IPS-15b (cell line): ENCODE data around the gene GNRH2.
"Not testable (repeated sequence)": the region's sequence is repeated elsewhere in the genome, so short reads cannot be mapped to it uniquely, and the experiment has no call there.

Experiments
- H3K27me3 ChIP-seq: one replicate; pipeline ENCODE4 v1.6.1; 2013; ENCODE audit warnings: low read length; ENCODE audit not compliant: control insufficient read depth, insufficient read depth
- H3K36me3 ChIP-seq: one replicate; pipeline ENCODE4 v1.6.1; 2013; ENCODE audit warnings: low read length; ENCODE audit not compliant: control insufficient read depth, insufficient read depth
- H3K4me1 ChIP-seq: one replicate; pipeline ENCODE4 v1.6.1; 2013; ENCODE audit warnings: mild to moderate bottlenecking, low read length; ENCODE audit not compliant: control insufficient read depth, insufficient read depth
- H3K4me3 ChIP-seq: one replicate; pipeline ENCODE4 v1.5.1; 2013; ENCODE audit warnings: low read depth, low read length
- H3K9ac ChIP-seq: one replicate; pipeline ENCODE4 v1.6.1; 2013; ENCODE audit warnings: low read depth, mild to moderate bottlenecking, low read length
- H3K9me3 ChIP-seq: one replicate; pipeline ENCODE4 v1.6.1; 2013; ENCODE audit warnings: mild to moderate bottlenecking, low read length; ENCODE audit not compliant: control insufficient read depth, insufficient read depth

GNRH2 gene

DNA sequence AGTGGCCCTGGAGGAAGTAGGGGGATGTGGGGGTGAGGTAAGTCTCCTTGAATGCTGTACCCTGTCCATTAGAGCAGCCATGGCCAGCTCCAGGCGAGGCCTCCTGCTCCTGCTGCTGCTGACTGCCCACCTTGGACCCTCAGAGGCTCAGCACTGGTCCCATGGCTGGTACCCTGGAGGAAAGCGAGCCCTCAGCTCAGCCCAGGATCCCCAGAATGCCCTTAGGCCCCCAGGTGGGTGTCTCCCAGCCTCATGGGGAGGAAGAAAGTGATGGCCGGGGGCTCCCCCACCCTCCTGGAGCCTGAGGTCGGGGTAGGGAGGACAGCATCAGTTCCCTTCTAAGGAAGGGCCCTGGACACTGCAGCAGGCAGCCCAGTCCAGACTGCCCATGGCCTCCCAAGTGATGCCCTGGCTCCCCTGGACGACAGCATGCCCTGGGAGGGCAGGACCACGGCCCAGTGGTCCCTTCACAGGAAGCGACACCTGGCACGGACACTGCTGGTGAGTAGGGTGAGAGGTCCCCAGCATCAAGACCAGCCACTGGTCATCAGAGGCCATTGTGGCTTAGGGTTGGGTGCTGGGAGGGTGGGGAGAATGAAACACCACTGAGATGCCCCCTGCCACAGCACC, 1.0 kb downstream of the GNRH2 start:
- Histone ChIP-seq H3K9me3 (no peaks in the 10 kb centered on the region), H3K4me3 (peak overlapping the region; percentile 84), H3K4me1 (peaks cover 10% of the 10 kb centered on the region), H3K36me3 (peaks cover 20% of the 10 kb centered on the region), H3K9ac (no peak overlapping the region), H3K27me3 (peaks cover 2% of the 10 kb centered on the region)

GRCh38 chr20:3045042-3045815, 1.8 kb downstream of the GNRH2 start:
- Histone ChIP-seq H3K9ac (peak overlapping the region; percentile 70), H3K36me3 (peaks cover 25% of the 10 kb centered on the region), H3K9me3 (no peaks in the 10 kb centered on the region), H3K4me1 (peaks cover 10% of the 10 kb centered on the region), H3K27me3 (peaks cover 2% of the 10 kb centered on the region), H3K4me3 (peak overlapping the region; percentile 84)

DNA sequence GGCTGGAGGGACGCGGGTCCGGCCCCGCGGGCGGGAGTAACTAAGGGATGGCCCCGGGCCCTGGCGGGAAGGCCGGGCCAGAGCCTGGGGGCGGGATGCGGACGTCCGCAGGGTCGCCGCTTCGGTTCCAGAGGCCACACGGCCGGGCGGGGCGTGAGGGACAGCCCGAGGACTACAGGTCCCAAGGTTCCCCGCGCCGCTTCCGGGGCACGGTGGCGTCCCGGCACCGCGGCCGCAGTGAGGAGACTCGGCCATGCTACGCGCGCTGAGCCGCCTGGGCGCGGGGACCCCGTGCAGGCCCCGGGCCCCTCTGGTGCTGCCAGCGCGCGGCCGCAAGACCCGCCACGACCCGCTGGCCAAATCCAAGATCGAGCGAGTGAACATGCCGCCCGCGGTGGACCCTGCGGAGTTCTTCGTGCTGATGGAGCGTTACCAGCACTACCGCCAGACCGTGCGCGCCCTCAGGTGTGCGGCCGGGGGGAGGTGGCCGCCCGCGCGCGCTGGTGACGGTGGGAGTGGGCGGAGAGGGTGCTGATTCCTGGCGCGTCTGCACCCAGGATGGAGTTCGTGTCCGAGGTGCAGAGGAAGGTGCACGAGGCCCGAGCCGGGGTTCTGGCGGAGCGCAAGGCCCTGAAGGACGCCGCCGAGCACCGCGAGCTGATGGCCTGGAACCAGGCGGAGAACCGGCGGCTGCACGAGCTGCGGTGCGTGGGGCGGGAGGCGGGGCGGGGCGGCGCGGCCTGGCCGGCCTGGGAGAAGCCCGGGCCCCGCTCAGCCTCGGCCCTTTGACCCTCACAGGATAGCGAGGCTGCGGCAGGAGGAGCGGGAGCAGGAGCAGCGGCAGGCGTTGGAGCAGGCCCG, 2.6 kb downstream of the GNRH2 start, which contains the start of gene MRPS26:
Gene MRPS26 (plus strand): TSS at position 237 of the 861 bp plus-strand sequence. CDS start 17 bp downstream, at position 254.
- Histone ChIP-seq H3K4me1 (peaks cover 10% of the 10 kb centered on the region), H3K9ac (peak within 1 kb of the TSS; percentile 93), H3K27me3 (peaks cover 2% of the 10 kb centered on the region), H3K9me3 (no peaks in the 10 kb centered on the region), H3K4me3 (peak within 1 kb of the TSS; percentile 84), H3K36me3 (peaks cover 25% of the 10 kb centered on the region)

- Histone ChIP-seq H3K4me1 (peaks cover 9% of the 10 kb centered on the region), H3K9ac (peak overlapping the region; percentile 93)
Observed at GRCh38 chr20:3046677-3047462, 3.4 kb downstream of the GNRH2 start.

GRCh38 chr20:3047486-3048419, 4.3 kb downstream of the GNRH2 start:
- no peaks in the 10 kb centered on the region for H3K9me3 ChIP-seq
- peaks cover 2% of the 10 kb centered on the region for H3K27me3 ChIP-seq
- peaks cover 25% of the 10 kb centered on the region for H3K36me3 ChIP-seq
- no peak overlapping the region for H3K9ac ChIP-seq
- H3K4me3 ChIP-seq = no peak overlapping the region
- peaks cover under 1% of the 10 kb centered on the region for H3K4me1 ChIP-seq

More at GRCh38 chr20:3046677-3047462, 3.4 kb downstream of the GNRH2 start:
- H3K36me3 ChIP-seq = peaks cover 25% of the 10 kb centered on the region
- peak overlapping the region; percentile 84 for H3K4me3 ChIP-seq
- H3K9me3 ChIP-seq = no peaks in the 10 kb centered on the region
- H3K27me3 ChIP-seq = peaks cover 2% of the 10 kb centered on the region

DNA sequence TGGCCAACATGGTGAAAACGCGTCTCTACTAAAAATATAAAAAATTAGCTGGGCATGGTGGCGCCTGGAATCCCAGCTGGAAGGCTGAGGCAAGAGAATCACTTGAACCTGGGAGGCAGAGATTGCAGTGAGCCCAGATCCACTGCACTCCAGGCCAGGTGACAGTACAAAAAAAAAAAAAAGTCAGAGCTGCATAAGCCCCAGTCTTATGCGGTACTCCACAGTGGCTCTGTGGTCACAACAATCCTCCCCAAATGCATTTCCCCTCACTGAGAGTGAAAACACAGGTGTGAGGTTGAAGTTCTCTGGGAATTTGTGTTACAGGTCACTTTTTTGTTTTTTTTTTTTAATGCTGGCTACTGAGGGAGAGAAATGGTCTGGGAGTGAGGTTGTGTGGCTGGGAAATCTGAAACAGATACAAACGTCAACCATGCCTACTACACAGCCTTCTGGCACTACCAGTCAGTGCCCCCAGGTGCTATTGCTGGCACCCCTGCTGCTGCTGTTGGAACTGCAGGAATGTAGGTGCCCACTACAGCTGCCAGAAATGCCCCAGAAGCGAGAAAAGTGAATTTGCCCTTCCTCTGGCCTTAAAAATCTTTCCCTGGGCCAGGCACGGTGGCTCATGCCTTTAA, 8.1 kb downstream of the GNRH2 start:
- Histone ChIP-seq H3K9me3 (no peaks in the 10 kb centered on the region), H3K4me3 (no peak overlapping the region), H3K4me1 (no peaks in the 10 kb centered on the region), H3K36me3 (peaks cover 25% of the 10 kb centered on the region), H3K27me3 (no peaks in the 10 kb centered on the region), H3K9ac (no peak overlapping the region)

- Histone ChIP-seq H3K27me3 (no peaks in the 10 kb centered on the region), H3K9me3 (no peaks in the 10 kb centered on the region), H3K4me1 (no peaks in the 10 kb centered on the region), H3K36me3 (no peaks in the 10 kb centered on the region), H3K9ac (no peak overlapping the region), H3K4me3 (no peak overlapping the region)
Observed at GRCh38 chr20:3059489-3059888, 16.1 kb downstream of the GNRH2 start.

DNA sequence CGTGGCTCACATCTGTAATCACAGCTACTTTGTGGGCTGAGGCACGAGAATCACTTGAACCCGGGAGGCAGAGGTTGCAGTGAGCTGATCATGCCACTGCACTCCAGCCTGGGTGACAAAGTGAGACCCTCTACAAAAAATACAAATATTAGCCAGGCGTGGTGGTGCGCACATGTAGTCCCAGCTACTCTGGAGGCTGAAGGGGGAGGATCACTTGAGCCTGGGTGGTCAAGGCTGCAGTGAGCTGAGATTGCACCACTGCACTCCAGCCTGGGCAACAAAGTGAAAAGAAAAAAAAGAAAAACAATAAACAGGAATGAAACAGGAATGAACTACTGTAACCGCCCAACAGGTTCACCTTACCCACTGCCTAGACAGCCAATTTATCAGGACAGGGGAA, 20.7 kb downstream of the GNRH2 start:
- H3K4me1 ChIP-seq, H3K9me3 ChIP-seq, H3K36me3 ChIP-seq, H3K27me3 ChIP-seq, H3K4me3 ChIP-seq, H3K9ac ChIP-seq: not testable (repeated sequence)

GRCh38 chr20:3067139-3068014, 24.0 kb downstream of the GNRH2 start:
- Histone ChIP-seq H3K27me3 (peaks cover 14% of the 10 kb centered on the region), H3K4me3 (no peak overlapping the region), H3K9ac (no peak overlapping the region), H3K9me3 (no peaks in the 10 kb centered on the region), H3K4me1 (no peaks in the 10 kb centered on the region), H3K36me3 (no peaks in the 10 kb centered on the region)
